ENCODE data around the gene GRIA3.
"Not testable (repeated sequence)": the region's sequence is repeated elsewhere in the genome, so short reads cannot be mapped to it uniquely, and the experiment has no call there.

Gene GRIA3

GRCh38 chrX:123330229-123330942, 146.3 kb downstream of the GRIA3 start:
- H3K36me3 Mint-ChIP-seq (ENCODE audit: low read depth), result no peaks in the 10 kb centered on the region
- H3K4me1 Mint-ChIP-seq, result no peaks in the 10 kb centered on the region
- no peak overlapping the region for H3K4me3 Mint-ChIP-seq
- no peak overlapping the region for H3K27ac Mint-ChIP-seq
- H3K9me3 Mint-ChIP-seq, result no peaks in the 10 kb centered on the region
- ATAC-seq, result no peak
- DNase-seq, result no peak
- no peaks in the 10 kb centered on the region for H3K27me3 Mint-ChIP-seq

DNA sequence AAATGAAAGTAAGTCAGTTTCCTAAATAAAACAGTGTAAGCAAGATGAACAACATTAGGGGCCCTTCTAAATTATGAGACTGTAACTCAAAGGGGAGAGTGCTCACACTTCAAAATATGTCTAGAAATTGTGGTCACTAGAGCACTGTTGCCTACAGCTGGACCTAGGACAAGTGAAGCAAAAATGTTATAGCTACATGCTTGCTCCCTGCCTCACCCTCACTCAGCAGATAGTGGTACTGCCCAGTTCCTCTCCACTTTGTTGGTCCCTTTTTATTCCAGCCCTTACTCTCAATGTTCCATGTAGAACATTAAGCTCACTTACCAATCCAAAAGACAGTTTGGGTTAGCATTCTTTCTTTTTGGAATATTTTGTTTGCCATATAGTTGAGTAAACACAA, 147.3 kb downstream of the GRIA3 start:
- H3K4me1 Mint-ChIP-seq, result no peaks in the 10 kb centered on the region
- no peaks in the 10 kb centered on the region for H3K9me3 Mint-ChIP-seq
- ATAC-seq (no peak), DNase-seq (no peak)
- H3K36me3 Mint-ChIP-seq (ENCODE audit: low read depth), result no peaks in the 10 kb centered on the region
- H3K27ac Mint-ChIP-seq, result no peak overlapping the region
- H3K27me3 Mint-ChIP-seq, result no peaks in the 10 kb centered on the region
- no peak overlapping the region for H3K4me3 Mint-ChIP-seq

GRCh38 chrX:123331859-123332258, 147.8 kb downstream of the GRIA3 start:
- H3K9me3 Mint-ChIP-seq, result no peaks in the 10 kb centered on the region
- H3K4me1 Mint-ChIP-seq, result no peaks in the 10 kb centered on the region
- DNase-seq, result no peak
- H3K27ac Mint-ChIP-seq, result no peak overlapping the region
- no peak overlapping the region for H3K4me3 Mint-ChIP-seq
- no peaks in the 10 kb centered on the region for H3K27me3 Mint-ChIP-seq
- no peaks in the 10 kb centered on the region for H3K36me3 Mint-ChIP-seq (ENCODE audit: low read depth)
- ATAC-seq, result no peak

DNA sequence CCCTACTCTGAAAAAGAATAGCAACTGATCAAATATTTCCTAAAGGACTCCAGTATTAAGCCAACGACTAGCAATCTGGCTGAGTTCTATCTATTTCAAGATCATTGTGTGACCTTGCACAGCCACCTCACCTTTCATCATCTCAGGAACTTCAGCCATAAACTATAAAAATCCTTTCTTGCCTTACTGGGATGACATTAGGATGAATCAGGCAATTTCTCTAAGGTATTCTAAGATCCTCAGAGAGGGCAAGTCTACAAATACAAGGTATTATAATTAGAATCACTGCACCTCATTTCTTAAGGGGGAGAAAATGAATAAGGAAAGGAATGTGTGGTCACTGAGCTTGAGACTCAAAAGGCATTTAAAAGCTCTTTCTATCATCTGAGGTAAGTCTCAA, 152.6 kb downstream of the GRIA3 start:
- Mint-ChIP-seq H3K27ac (no peak overlapping the region), H3K9me3 (no peaks in the 10 kb centered on the region), H3K27me3 (no peaks in the 10 kb centered on the region), H3K36me3 (ENCODE audit: low read depth) (no peaks in the 10 kb centered on the region), H3K4me1 (no peaks in the 10 kb centered on the region), H3K4me3 (no peak overlapping the region)
- no peak for ATAC-seq
- DNase-seq, result no peak

DNA sequence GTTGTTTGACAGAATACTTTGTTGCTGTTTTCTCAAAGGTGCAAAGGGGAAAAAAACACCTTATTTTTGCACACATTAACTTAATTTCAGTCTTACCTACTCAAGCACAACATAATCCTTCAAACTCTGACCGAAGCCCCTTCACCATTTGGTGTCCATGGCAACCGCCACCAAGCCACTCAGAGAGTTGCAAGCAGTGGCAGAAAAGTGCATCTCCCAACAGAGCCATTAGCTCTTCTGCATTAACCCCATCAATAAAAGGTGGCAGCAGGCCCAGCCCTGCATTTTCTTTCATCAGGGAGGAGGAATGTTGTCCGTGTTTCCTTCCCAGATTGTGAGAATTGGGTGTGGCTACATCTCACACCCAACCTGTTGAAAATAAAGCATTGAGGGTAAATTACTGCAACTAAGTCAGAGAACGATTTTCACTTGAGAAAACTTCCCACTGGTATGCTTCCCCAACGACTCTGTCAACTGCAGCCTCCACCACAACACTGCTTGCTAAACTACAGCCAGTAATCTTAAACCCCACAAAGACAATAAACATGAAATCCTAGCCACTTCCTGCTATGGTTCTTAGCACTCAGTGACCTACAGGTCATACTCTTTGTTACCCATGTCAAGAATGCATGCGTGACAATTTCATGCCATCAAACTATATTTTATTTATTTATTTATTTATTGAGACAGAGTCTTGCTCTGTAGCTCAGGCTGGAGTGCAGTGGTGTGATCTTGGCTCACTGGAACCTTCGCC, 154.0 kb downstream of the GRIA3 start:
- DNase-seq (no peak), ATAC-seq (no peak)
- Mint-ChIP-seq H3K4me3 (no peak overlapping the region), H3K36me3 (ENCODE audit: low read depth) (no peaks in the 10 kb centered on the region), H3K27me3 (no peaks in the 10 kb centered on the region), H3K4me1 (no peaks in the 10 kb centered on the region), H3K9me3 (no peaks in the 10 kb centered on the region), H3K27ac (no peak overlapping the region)

DNA sequence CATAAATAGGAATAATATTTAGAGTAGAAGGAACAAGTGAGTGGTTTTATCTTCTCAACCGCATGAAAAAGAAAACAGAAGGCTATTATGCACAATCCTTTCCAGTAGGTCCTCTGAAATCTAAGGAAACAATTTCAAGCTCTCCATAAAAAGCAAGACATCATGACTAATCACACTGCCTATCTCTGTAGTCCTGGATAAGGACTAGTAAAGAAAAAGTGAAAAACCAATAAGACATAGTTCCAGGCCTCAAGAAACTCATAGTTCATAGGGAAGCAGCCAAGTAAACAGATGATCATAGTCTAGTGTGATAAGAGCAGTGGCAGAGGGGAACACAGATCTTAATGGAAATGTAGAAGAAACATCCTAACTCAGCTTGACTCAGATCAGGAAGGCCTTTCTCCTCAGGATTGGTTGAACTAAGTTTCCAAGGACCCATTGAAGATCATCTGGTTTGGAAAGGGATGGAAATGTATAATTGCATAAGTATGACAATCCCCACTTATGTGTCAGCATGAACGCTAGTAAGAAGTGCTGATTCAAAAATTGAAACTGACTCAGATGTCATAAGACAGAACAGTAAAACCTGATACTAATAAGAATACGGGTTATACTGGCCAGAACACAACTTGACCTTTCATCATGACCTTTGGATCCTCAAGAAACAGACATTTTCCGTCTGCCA, 155.3 kb downstream of the GRIA3 start:
- Mint-ChIP-seq H3K4me3 (no peak overlapping the region), H3K9me3 (no peaks in the 10 kb centered on the region), H3K36me3 (ENCODE audit: low read depth) (no peaks in the 10 kb centered on the region), H3K4me1 (no peaks in the 10 kb centered on the region), H3K27me3 (no peaks in the 10 kb centered on the region), H3K27ac (no peak overlapping the region)
- DNase-seq, result no peak
- no peak for ATAC-seq

GRCh38 chrX:123340696-123341095, 156.6 kb downstream of the GRIA3 start:
- Mint-ChIP-seq H3K27me3 (no peaks in the 10 kb centered on the region), H3K36me3 (ENCODE audit: low read depth) (no peaks in the 10 kb centered on the region), H3K27ac (no peak overlapping the region), H3K4me3 (no peak overlapping the region), H3K9me3 (no peaks in the 10 kb centered on the region), H3K4me1 (no peaks in the 10 kb centered on the region)
- ATAC-seq (no peak), DNase-seq (no peak)

DNA sequence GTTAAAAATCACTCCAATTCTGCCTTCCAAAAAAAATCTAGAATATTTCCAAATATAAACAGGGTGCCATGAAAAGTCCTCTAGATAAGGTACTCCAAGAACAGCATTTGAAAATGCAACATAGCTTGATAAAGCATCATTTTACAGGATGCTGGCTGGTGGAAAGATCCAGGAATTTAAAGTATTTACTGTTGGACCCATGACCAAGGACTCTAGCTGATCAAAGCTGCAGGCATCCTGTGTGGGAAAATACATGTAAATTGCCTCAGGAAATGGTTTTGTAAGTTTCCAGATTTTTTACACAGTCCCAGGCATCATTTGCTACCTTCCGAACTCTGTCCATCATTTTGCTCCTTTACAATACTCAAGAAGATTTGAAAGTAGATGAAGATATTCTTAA, 164.4 kb downstream of the GRIA3 start:
- no peaks in the 10 kb centered on the region for H3K27me3 Mint-ChIP-seq
- H3K4me3 Mint-ChIP-seq, result no peak overlapping the region
- DNase-seq (no peak), ATAC-seq (no peak)
- H3K9me3 Mint-ChIP-seq, result no peaks in the 10 kb centered on the region
- no peaks in the 10 kb centered on the region for H3K4me1 Mint-ChIP-seq
- H3K36me3 Mint-ChIP-seq (ENCODE audit: low read depth), result no peaks in the 10 kb centered on the region
- H3K27ac Mint-ChIP-seq, result no peak overlapping the region

- Mint-ChIP-seq H3K36me3 (ENCODE audit: low read depth) (no peaks in the 10 kb centered on the region), H3K4me3 (no peak overlapping the region)
- no peak for DNase-seq
Observed at GRCh38 chrX:123350226-123350625, 166.1 kb downstream of the GRIA3 start.

GRCh38 chrX:123357941-123358340, 173.9 kb downstream of the GRIA3 start:
- DNase-seq, result no peak
- Mint-ChIP-seq H3K4me1 (no peaks in the 10 kb centered on the region), H3K36me3 (ENCODE audit: low read depth) (no peaks in the 10 kb centered on the region), H3K27me3 (peaks cover 2% of the 10 kb centered on the region), H3K27ac (no peak overlapping the region), H3K4me3 (no peak overlapping the region), H3K9me3 (no peaks in the 10 kb centered on the region)
- ATAC-seq, result no peak

More at GRCh38 chrX:123350226-123350625, 166.1 kb downstream of the GRIA3 start:
- no peaks in the 10 kb centered on the region for H3K9me3 Mint-ChIP-seq
- H3K4me1 Mint-ChIP-seq, result no peaks in the 10 kb centered on the region
- ATAC-seq, result no peak
- H3K27ac Mint-ChIP-seq, result no peak overlapping the region
- no peaks in the 10 kb centered on the region for H3K27me3 Mint-ChIP-seq

DNA sequence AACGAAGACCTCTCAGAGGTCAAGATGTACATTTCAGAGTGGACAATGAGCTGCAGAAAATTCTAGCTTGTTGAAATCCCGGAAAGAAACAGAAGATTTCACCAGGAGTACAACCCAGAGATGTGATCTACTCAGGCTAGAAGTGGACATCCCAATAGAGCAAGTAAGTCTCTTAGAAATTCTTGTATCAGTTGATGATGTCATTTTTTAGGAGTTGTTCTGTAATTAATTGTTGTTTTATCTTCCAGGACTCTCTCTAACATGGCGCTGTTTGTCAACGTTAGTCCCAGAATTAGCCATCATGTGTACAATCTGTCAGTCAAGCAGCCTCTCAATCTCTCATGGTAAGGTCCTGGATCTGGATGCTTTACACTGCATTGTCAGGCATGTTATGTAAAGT, 174.4 kb downstream of the GRIA3 start:
- DNase-seq, result no peak
- Mint-ChIP-seq H3K4me3 (no peak overlapping the region), H3K9me3 (no peaks in the 10 kb centered on the region), H3K4me1 (no peaks in the 10 kb centered on the region), H3K36me3 (ENCODE audit: low read depth) (no peaks in the 10 kb centered on the region), H3K27me3 (peaks cover 2% of the 10 kb centered on the region), H3K27ac (no peak overlapping the region)
- ATAC-seq, result no peak

- Mint-ChIP-seq H3K36me3 (ENCODE audit: low read depth) (no peaks in the 10 kb centered on the region), H3K27ac (no peak overlapping the region), H3K9me3 (no peaks in the 10 kb centered on the region), H3K4me3 (no peak overlapping the region), H3K27me3 (peaks cover 2% of the 10 kb centered on the region), H3K4me1 (no peaks in the 10 kb centered on the region)
- DNase-seq (no peak), ATAC-seq (no peak)
Observed at GRCh38 chrX:123361371-123361770, 177.3 kb downstream of the GRIA3 start.

GRCh38 chrX:123386196-123386595, 202.1 kb downstream of the GRIA3 start:
- not testable (repeated sequence) for H3K36me3 Mint-ChIP-seq (ENCODE audit: low read depth); ATAC-seq; DNase-seq; H3K27ac Mint-ChIP-seq; H3K4me1 Mint-ChIP-seq; H3K27me3 Mint-ChIP-seq; H3K4me3 Mint-ChIP-seq
- H3K9me3 Mint-ChIP-seq, result peaks cover 22% of the 10 kb centered on the region

- Mint-ChIP-seq H3K27ac (no peak overlapping the region), H3K4me3 (no peak overlapping the region), H3K4me1 (no peaks in the 10 kb centered on the region), H3K9me3 (peaks cover 24% of the 10 kb centered on the region), H3K36me3 (ENCODE audit: low read depth) (no peaks in the 10 kb centered on the region), H3K27me3 (no peaks in the 10 kb centered on the region)
- ATAC-seq (no peak), DNase-seq (no peak)
Observed at GRCh38 chrX:123392921-123393320, 208.8 kb downstream of the GRIA3 start.

GRCh38 chrX:123399709-123400108, 215.6 kb downstream of the GRIA3 start:
- no peak overlapping the region for H3K4me3 Mint-ChIP-seq
- H3K27me3 Mint-ChIP-seq, result no peaks in the 10 kb centered on the region
- H3K4me1 Mint-ChIP-seq, result no peaks in the 10 kb centered on the region
- no peaks in the 10 kb centered on the region for H3K9me3 Mint-ChIP-seq
- no peaks in the 10 kb centered on the region for H3K36me3 Mint-ChIP-seq (ENCODE audit: low read depth)
- H3K27ac Mint-ChIP-seq, result no peak overlapping the region
- no peak for ATAC-seq
- DNase-seq, result no peak

All from activated naive CD8-positive, alpha-beta T cell treated with anti-CD3 and anti-CD28 coated beads, Interleukin-2, amount 50 U/mL, for 24 hours (primary cell).